Cortex of kidney (tissue), 1 donor: ENCODE measurements around the gene SCGB1C1.
"Not testable (repeated sequence)": the region's sequence is repeated elsewhere in the genome, so short reads cannot be mapped to it uniquely, and the experiment has no call there.

Experiments used
- DNase-seq: peaks from one replicate; lab custom pipeline; 2025; lab: John Stamatoyannopoulos, UW

SCGB1C1 gene

DNA sequence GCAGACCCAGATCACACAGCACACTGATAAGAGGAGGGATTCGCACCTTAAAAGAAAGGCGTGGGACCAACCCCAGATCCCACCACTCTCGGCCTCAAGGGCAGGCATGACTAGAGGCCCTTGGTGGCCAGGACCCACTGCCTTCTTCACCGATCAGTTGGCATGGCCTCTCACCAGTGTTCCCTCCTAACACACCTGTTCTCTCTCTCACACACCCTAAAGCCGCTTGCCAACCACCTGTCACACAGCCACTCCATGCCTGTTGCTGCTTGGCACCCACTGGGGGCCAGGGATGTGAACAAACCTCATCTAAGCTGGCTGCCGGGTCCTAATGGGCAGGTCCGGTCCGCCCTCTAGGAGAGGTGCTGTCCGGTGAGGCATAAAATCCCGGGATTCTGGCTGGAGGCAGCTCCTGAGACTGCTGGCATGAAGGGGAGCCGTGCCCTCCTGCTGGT lies at the start of gene SCGB1C1:
Gene SCGB1C1 (plus strand): TSS at position 405 of the 455 bp plus-strand sequence. CDS start 22 bp downstream, at position 427.
- DNase-seq: not testable (repeated sequence)

DNA sequence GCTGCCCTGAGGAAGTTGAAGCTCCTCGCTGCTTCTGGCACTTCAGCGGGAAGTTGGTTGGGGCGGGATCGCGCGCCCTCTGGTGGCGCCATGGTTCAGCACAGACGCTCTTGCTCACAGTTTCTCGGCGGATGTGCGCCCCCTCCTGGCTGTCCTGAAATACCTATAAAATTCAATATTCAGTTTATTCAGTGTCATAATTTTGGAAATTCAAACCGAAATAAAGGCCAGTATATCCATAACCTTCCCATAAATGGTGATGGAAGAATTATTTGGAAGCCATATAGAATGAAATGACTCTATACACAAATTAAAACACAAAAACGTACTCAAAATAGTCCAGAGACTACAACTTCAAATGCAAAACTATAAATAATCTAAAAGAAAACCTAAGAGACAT lies 12.6 kb upstream of the SCGB1C1 start:
- DNase-seq: not testable (repeated sequence)

DNA sequence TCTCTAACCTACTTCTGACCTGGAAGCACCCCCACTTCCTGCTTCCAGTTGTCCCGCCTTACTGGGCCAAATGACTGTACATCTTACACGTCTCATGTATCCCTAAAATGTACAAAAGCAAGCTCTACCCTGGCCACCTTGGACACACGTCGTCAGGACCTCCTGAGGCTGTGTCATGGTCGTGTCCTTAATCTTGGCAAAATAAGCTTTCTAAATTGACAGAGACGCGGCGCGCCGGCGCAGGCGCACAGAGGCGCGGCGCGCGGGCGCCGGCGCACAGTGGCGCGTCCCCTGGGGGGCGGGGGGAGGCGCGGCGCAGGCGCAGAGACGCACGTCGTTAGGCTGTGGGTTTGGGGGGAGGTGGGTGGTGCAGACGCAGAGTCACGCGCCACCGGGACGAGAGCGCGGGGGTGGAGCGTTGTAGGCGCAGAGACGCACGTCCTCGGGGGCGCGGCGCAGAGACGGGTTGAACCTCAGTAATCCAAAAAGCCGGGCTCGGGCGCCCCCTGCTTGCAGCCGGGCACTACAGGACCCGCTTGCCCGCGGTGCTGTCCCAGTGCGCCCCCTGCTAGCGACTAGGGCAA lies 3.6 kb upstream of the SCGB1C1 start:
- not testable (repeated sequence) for DNase-seq

DNA sequence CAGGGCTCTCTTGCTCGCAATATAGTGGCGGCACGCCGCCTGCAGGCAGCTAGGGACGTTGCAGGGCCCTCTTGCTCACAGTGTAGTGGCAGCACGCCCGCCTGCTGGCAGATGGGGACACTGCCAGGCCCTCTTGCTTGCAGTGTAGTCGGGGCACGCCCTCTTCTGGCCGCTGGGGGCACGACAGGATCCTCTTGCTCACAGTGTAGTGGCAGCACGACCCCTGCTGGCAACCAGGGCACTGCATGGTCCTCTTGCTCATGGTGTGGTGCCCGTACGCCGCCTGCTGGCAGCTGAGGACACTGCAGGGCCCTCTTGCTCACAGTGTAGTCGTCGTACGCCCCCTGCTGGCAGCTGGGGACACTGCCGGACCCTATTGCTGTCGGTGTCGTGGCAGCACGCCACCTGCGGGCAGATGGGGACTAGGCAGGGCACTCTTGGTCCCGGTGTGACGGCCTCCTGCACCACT lies 3.0 kb upstream of the SCGB1C1 start:
- DNase-seq: not testable (repeated sequence)

DNA sequence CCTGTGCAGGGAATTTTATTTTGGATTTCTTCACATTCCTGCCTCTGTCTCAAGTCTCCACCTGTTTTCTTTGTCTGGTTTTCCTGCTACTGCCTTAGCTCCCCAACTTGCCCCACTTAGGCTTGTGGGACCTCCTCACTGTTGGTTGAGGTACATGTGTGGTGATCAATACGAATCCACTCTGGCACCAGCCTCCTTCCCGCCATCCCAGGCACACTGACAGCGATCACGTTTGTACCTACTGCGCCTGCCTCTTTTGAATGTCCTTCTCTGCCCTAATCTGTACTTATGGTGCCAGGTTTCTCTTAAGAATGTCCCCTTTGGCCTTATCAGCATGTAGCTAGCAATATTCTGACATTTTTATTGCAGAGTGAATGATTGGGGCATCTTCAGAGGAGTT lies 2.3 kb upstream of the SCGB1C1 start:
- not testable (repeated sequence) for DNase-seq

DNA sequence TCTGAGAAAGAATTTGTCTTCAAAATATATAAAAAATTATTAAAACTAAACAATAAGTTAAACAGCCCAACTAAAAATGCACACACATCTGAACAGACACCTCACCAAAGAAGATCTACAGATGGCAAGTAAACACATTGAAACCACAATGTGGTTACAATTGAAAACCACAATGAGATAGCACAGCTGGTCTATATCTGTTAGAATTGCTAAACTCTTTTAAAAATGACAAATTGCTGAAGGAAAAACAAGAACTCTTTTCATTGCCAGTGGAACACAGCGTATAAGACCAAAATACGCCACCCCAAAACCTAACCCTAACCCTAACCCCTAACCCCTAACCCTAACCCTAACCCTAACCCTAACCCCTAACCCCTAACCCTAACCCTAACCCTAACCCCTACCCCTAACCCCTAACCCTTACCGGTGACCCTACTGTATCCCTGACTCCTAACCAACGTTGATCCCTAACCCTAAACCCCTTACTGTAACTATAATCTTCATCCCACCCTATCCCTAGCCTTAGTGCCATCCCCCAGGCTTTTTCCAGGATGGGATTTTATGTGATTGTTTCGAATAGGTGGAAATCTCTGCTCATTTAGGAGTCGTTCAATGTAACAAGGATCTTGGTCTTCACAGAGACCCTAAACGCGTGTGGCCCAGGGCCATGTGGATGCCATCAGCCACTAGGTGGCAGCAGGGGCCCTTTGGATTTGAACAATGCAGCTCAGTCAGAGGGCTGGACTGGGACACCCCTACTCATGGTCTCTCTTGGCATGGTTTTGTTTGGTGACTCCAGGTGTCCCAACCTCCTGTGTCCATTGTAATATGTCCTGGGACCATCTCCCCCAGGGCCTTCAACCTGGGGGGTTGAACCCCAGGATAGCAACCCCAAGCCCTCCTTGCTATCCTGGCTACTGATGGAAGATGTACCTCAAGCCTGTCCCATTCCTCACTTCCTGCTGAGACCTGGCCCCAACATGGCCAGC lies 1.1 kb upstream of the SCGB1C1 start:
- DNase-seq: not testable (repeated sequence)

DNA sequence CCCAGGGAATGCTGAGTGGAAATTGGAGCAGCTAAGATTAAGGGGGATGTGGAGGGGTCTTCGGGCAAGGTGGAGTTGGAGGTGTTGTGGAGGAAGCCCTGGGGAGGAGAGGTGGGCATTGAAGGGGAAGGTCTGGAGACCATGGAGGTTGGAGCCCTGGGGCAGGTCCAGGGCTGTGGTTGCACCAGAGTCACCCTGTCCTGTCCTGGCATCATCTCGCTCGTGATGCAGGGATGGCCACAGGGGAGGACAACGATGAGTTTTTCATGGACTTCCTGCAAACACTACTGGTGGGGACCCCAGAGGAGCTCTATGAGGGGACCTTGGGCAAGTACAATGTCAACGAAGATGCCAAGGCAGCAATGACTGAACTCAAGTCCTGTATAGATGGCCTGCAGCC lies 603 bp downstream of the SCGB1C1 start:
- not testable (repeated sequence) for DNase-seq

DNA sequence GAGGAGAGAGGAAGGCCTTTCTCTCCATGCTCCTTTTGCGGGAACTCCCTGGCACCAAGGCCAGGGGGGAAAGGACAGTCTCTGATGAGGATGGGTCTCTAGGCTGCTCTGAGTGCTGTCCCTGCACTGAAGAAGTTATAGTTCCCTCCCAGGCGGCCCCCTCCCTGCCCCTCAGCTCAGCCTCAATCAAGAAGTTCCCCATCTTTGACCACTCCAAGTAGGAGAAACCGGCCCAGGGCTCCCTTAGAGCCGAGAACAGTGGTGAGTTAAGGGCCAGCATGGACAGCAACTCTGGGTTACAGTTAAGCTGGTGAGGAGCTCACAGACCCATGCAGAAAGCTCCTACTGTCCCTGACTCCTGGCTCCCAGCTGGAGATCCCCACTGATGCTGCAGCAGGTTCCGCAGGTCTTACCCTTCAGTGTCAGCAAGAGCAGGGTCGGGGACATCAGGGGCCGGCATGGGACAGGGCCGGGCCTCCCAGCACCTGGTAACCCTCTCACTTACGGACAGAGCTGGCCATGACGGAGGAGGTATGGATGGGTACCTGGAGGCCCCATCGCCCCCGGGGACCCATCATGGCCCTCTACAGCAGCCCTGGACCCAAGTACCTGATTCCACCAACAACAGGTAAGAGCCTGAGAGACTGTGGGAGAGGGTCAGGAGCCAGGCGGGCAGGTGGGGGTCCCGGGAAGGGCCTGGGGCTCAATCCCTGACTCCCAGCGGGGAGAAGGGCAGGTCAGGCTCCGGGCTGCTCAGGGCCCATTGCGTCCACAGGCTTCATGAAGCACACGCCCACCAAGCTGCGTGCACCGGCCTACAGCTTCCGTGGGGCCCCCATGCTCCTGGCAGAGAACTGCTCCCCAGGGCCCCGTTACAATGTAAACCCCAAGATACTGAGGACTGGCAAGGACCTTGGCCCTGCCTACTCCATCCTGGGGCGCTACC lies 4.2 kb downstream of the SCGB1C1 start:
- DNase-seq: no peak

DNA sequence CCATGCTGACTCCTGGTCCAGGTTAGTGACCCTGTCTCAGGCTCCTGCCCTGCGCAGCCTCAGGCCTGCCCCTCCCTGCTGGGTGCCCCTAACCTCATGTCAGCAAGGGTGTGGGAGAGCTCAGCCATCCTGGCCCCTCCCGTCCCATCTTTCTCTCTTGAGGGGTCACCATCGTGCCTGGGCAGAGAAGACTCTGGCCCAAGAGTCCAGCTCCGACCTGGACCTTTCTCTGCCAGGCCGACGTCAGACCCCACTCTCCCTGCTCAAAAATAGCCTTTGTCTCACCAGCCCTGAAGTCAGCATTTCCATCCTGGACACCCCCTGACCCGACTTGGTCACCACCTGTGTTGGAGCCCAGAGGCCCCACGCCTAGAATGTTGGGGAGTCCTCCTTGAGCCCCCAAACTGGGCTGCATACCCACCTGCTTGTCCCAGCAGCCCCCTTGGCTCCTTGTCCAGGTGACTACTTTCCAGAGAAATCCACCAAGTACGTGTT lies 4.9 kb downstream of the SCGB1C1 start:
- no peak for DNase-seq

DNA sequence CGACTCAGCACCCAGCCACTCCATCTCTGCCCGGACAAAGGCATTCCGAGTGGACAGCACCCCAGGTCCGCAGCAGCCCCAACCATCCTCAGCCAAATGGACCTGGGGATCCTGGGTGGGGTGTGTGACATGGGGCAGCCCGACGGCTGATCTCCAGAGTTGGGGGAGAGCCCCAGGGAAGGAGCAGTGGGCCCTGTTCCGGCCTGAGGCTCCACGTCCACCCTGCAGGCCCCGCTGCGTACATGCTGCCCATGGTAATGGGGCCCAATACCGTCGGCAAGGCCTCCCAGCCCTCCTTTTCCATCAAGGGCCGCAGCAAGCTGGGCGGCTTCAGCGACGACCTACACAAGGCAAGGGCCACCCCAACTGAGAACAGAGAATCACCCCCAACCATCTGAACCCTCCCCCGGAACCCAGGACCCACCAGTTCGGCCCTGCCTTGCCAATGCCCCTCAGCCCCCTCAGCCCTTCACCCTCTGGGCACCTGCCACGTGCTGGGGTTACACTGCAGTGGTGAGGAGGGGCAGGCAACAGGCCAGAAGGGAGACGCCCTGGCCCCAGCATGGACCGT lies 5.4 kb downstream of the SCGB1C1 start:
- DNase-seq: no peak

DNA sequence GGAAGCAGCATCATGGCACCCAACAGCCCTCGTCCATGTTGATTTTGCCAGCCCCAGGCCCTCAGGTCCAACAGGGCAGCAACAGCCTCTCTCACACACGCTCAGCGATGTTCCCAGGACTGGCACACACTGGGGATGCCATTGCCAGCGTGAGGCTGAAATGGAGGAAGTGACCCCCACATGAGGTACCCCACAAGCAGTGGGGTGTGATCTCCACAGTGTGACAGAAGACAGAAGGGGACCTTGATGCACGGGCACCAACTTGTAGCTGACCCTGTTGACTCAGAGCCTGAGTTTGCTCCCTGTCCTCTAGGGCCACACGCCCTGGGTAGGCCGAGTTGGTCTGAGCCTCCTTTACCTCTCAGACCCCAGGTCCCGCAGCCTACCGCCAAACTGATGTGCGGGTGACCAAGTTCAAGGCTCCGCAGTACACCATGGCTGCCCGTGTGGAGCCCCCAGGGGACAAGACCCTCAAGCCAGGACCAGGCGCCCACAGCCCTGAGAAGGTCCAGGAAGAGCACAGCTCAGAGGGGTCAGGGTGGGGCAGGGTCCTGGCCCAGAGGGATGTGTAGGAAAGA lies 6.2 kb downstream of the SCGB1C1 start:
- no peak for DNase-seq

DNA sequence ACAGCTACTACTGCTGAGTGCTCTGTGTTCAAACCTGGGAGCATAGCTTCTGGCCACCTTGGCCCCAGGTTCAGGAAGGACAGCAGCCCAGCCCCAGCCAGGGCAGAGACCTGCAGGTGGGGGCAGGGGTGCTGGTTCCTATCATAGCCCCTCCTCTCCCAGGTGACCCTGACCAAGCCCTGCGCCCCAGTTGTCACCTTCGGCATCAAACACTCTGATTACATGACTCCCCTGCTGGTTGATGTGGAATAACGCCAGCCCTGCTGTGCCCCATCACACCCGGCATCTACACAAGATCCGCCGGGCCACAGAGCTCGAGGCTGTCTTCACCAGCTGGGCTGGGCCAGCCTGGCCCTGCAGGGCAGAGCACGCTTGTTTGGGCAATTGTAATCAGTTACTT lies 6.9 kb downstream of the SCGB1C1 start:
- no peak for DNase-seq

DNA sequence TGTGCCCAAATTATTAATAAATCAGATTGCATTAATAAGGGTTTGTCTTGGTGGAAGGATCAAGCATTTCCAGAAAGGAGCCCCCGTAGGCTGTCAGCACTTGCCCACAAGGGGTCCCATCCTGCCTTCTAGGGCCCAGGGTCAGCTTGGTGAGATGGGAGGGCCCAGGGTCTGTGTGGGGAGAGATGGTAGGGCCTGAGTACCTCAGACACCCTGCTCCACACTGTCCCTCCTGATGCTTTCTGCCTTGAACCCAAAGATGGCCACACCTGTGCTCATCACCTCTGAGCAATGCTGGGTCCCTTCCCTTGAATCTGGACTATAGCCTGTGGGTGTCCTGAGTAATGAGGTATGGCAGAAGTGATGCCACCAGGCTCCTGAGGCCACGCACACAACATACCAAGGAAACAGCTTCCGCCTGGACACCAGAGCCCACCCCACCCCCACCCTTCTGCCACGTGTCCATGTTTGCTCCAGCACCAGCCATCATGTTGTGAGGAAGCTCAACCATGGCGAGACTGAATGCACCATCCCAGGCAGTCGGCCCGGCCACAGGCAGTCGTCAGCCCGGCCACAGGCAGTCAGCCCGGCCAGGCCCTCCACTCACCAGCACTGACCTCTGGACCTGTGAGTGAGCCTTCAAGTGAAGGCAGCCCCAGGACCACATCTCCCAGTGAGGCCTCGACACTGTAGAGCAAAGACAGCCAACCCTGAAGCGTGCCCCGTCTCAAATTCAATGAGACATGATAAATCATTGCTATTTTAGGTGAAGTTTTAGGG lies 7.5 kb downstream of the SCGB1C1 start:
- no peak for DNase-seq

DNA sequence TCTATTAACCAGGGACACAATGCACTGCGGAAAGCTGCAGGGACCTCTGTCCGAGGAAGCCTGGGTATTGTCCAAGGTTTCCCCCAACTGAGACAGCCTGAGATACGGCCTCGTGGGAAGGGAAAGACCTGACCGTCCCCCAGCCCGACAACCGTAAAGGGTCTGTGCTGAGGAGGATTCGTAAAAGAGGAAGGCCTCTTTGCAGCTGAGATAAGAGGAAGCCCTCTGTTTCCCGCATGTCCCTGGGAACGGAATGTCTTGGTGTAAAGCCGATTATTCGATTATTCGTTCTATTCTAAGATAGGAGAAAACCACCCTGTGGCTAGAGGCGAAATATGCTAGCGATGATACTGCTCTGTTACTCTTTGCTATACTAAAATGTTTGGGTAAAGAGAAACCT lies 9.1 kb downstream of the SCGB1C1 start:
- DNase-seq: no peak

DNA sequence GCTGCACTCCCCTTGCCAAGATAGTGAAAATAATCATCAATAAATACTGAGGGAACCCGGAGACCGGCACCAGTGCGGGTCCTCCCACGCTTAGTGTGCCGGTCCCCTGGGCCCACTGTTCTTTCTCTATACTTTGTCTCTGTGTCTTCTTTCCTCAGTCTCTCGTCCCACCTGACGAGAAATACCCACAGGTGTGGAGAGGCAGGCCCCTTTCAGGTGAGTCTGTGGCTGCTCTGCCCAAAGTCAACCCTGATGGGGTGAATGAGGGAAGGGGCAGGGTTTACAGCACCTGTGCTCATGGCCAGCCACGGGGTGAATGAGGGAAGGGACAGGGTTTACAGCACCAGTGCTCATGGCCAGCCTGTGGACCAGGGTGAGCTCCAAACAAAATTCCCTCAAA lies 9.6 kb downstream of the SCGB1C1 start:
- no peak for DNase-seq

DNA sequence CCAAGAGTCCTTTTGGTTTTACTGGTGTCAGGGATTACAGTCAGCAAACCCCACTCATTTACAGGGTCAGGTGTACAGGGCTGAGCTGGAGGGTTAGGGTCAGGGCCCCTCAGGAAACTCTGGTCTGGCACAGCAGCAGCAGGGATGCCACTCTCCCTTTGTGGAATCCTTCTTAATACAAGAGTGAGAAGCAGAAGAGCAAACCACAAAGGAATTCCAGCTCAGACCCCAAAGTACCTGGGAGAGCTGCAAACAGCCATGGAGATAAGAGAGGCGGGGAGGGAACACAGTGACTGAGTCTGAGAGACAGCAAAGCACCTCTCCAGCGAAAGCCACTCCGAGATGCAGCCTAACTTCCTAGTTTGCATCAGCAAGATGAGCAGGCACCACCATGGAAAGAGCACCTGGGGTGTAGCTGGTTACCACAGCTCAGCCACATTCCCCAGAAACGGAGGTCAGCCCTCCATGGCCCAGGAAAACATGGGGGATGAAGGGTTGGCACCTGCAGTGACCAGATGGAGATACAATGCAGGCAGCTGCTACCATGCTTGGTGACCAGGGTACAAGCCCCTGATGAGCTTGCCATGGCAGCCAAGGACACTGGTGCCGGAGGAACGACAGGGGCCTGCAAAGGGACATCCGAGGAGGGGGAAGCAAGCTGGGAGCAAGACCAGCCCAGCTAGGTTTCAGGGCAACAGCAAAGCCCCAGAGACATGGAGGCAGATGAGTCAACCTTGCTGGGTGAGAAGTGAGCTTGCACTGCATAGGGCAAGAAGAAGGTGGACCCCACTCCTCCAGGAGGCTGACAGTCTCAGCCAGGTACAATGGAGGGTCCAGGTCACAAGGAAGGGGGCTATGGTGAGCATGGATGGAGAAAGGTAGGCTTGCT lies 10.4 kb downstream of the SCGB1C1 start:
- no peak for DNase-seq

DNA sequence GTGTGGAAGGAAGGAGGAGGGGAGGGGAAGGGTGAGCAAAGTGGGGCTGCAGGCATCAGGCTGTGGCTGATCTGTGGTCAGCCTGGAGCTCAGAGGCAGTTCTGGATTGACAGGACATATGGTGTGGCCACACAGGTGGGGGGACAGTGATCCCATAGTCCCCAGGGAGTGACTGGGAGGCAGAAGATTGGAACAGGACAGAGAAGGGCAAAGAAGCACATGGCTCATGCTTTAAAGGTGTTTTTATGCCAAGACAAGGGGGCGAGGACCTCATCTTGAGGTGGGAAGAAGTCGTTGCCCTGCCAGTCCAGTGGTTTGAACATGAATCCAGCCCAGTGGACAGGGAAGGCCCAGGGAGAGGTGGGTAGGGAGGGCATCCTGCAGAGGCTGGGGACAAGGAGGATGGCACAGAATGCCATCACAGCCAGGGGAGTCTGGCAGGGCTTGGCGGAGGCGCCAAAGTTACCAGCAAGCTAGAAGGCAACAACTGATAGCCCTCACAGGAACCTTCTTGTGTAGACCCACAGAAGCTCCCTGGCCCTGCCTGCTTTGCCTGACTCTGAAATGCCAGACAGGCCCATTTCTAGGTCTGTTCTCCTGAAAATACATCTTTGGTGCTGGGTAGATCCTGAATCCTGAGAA lies 11.2 kb downstream of the SCGB1C1 start:
- no peak for DNase-seq

DNA sequence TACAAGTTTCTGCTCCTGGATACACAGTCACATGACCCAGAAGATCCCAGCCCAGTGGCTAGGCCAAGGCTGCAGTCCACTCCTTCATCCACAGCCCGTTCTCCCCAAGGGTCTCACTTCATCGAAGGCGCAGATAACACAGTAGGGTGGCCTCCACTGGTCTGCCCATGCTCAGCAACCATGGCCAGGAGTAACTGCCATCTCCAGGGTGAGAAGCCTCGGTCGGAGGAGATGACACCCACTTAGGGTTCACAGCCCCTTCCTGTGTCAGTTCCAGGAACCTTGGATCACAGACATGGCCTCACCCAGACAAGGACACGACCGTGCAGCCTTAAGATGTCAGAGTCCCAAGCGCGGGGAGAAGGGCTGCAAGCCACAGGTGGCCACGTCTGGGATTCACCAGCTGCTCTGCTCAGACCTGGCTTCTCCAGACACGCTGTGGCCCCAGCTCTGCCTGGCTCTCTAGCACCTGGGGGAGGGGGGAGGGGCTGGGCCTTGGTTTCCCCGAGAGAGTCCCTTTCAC lies 11.8 kb downstream of the SCGB1C1 start:
- no peak for DNase-seq
